HFF-Myc (cell line): ENCODE measurements around the gene KCNK18.
A peak's percentile ranks its signal among the peaks of the same experiment; 100 is the strongest.

Experiments
- DNase-seq: peaks from one replicate; pipeline ENCODE4 v3.0.0-alpha.2; 2011; ENCODE audit warnings: low read depth; ENCODE audit errors: extremely low read depth
- H3K4me3 ChIP-seq: replicated peaks from 2 replicates; pipeline ENCODE4 v1.5.1; 2011; ENCODE audit warnings: low read depth, mild to moderate bottlenecking, control low read depth, low read length
- CTCF ChIP-seq: IDR thresholded peaks from 2 replicates; pipeline ENCODE4 v1.5.1; 2012; ENCODE audit warnings: mild to moderate bottlenecking, low read depth, low read length, control low read depth; ENCODE audit errors: missing control alignments

Gene KCNK18

GRCh38 chr10:117214401-117214800 lies 17.1 kb downstream of the KCNK18 start:
- no peak for DNase-seq
- no peak for TF ChIP-seq CTCF
- no peak overlapping the region for H3K4me3 ChIP-seq

GRCh38 chr10:117215079-117215478 lies 17.8 kb downstream of the KCNK18 start:
- H3K4me3 ChIP-seq = no peak overlapping the region
- no peak for TF ChIP-seq CTCF

GRCh38 chr10:117216028-117216427 lies 18.7 kb downstream of the KCNK18 start:
- TF ChIP-seq CTCF = no peak
- no peak for DNase-seq
- peak overlapping the region; percentile 51 for H3K4me3 ChIP-seq

More at GRCh38 chr10:117215079-117215478, 17.8 kb downstream of the KCNK18 start:
- no peak for DNase-seq

GRCh38 chr10:117216611-117217195 lies 19.4 kb downstream of the KCNK18 start:
- DNase-seq = peak; percentile 29
- peak overlapping the region; percentile 51 for H3K4me3 ChIP-seq
- peak; percentile 100 for TF ChIP-seq CTCF

GRCh38 chr10:117217196-117217761 lies 20.0 kb downstream of the KCNK18 start:
- DNase-seq = peak; percentile 15
- no peak for TF ChIP-seq CTCF
- peak overlapping the region; percentile 51 for H3K4me3 ChIP-seq

GRCh38 chr10:117218654-117219053 lies 21.4 kb downstream of the KCNK18 start:
- no peak overlapping the region for H3K4me3 ChIP-seq
- DNase-seq = no peak
- TF ChIP-seq CTCF = no peak
